Skin of body (tissue), 2 donors: ENCODE results near the gene HEPN1. TPM values are rescaled to one million over a fixed set of nuclear protein-coding genes. Genes with fewer than 3 reads are reported as not detected.

Experiments
- DNase-seq: peaks from one replicate; lab custom pipeline; 2025; lab: John Stamatoyannopoulos, UW
- total RNA-seq: library from RNA; depleted of rRNA; stranded (reverse); fragments of >200 nt; gene quantifications from one replicate; pipeline ENCODE4 v1.2.3, GENCODE V29; 2014

The HEPN1 gene
- not detected for total RNA-seq

GRCh38 chr11:124918950-124919349, at the start of gene HEPN1:
HEPN1 (plus strand) TSS chr11:124919250.
- no peak for DNase-seq

GRCh38 chr11:124869331-124869730, 49.7 kb upstream of the HEPN1 start:
- no peak for DNase-seq

- DNase-seq = no peak
Observed at GRCh38 chr11:124869856-124870387, 49.1 kb upstream of the HEPN1 start.

- DNase-seq = no peak
Observed at GRCh38 chr11:124870430-124870829, 48.6 kb upstream of the HEPN1 start.

GRCh38 chr11:124872280-124872679, 46.8 kb upstream of the HEPN1 start:
- DNase-seq = no peak

- no peak for DNase-seq
Observed at GRCh38 chr11:124872741-124873140, 46.3 kb upstream of the HEPN1 start.

- DNase-seq = no peak
Observed at GRCh38 chr11:124873951-124874350, 45.1 kb upstream of the HEPN1 start.

GRCh38 chr11:124874571-124875255, 44.3 kb upstream of the HEPN1 start:
- DNase-seq = no peak

- no peak for DNase-seq
Observed at GRCh38 chr11:124875401-124875800, 43.6 kb upstream of the HEPN1 start.

GRCh38 chr11:124875943-124876817, 42.9 kb upstream of the HEPN1 start:
- DNase-seq = peak; percentile 93

- DNase-seq = no peak
Observed at GRCh38 chr11:124876818-124877630, 42.0 kb upstream of the HEPN1 start.

- no peak for DNase-seq
Observed at GRCh38 chr11:124877631-124877909, 41.5 kb upstream of the HEPN1 start.

GRCh38 chr11:124877910-124878758, 40.9 kb upstream of the HEPN1 start:
- no peak for DNase-seq

- DNase-seq = no peak
Observed at GRCh38 chr11:124878759-124879492, 40.1 kb upstream of the HEPN1 start.

- DNase-seq = no peak
Observed at GRCh38 chr11:124879493-124880289, 39.4 kb upstream of the HEPN1 start.

GRCh38 chr11:124880290-124880611, 38.8 kb upstream of the HEPN1 start:
- no peak for DNase-seq

- DNase-seq = no peak
Observed at GRCh38 chr11:124880958-124881357, 38.1 kb upstream of the HEPN1 start.

- DNase-seq = no peak
Observed at GRCh38 chr11:124882339-124883071, 36.5 kb upstream of the HEPN1 start.

- DNase-seq = no peak
Observed at GRCh38 chr11:124884340-124884739, 34.7 kb upstream of the HEPN1 start.
